H9 (cell line): ENCODE measurements around the gene OTX1. TPM values are rescaled to one million over a fixed set of nuclear protein-coding genes. Genes with fewer than 3 reads are reported as not detected.
A peak's percentile ranks its signal among the peaks of the same experiment; 100 is the strongest.

ENCODE experiments used
- DNase-seq: peaks from one replicate; pipeline ENCODE4 v3.0.0-alpha.2; 2017
- H2AFZ ChIP-seq: one replicate; pipeline ENCODE4 v1.6.1; 2013; ENCODE audit warnings: mild to moderate bottlenecking, low read length, control low read depth, moderate library complexity
- H2AK5ac ChIP-seq: 2 replicates; pipeline ENCODE4 v1.6.1; 2013; ENCODE audit warnings: low read length, control low read depth, mixed read lengths; ENCODE audit not compliant: insufficient read length
- H2BK120ac ChIP-seq: one replicate; pipeline ENCODE4 v1.6.1; 2013; ENCODE audit warnings: low read depth, mild to moderate bottlenecking, low read length, control low read depth, inconsistent platforms; ENCODE audit not compliant: poor library complexity, severe bottlenecking
- H2BK12ac ChIP-seq: 2 replicates; pipeline ENCODE4 v1.6.1; 2013; ENCODE audit warnings: low read length, control low read depth, mixed read lengths, low read depth; ENCODE audit not compliant: insufficient read length
- H2BK15ac ChIP-seq: 2 replicates; pipeline ENCODE4 v1.6.1; 2013; ENCODE audit warnings: low read depth, low read length, control low read depth
- H2BK20ac ChIP-seq: one replicate; pipeline ENCODE4 v1.6.1; 2013; ENCODE audit warnings: low read depth, mild to moderate bottlenecking, low read length, control low read depth, inconsistent platforms; ENCODE audit not compliant: poor library complexity, severe bottlenecking
- H2BK5ac ChIP-seq: 2 replicates; pipeline ENCODE4 v1.6.1; 2013; ENCODE audit warnings: low read length, control low read depth, mixed read lengths; ENCODE audit not compliant: insufficient read length
- H3K14ac ChIP-seq: 2 replicates; pipeline ENCODE4 v1.6.1; 2013; ENCODE audit warnings: low read length, control low read depth; ENCODE audit not compliant: insufficient read depth
- H3K18ac ChIP-seq: 2 replicates; pipeline ENCODE4 v1.6.1; 2013; ENCODE audit warnings: low read depth, mild to moderate bottlenecking, mixed read lengths, low read length, control low read depth; ENCODE audit not compliant: insufficient read length
- H3K23ac ChIP-seq: 2 replicates; pipeline ENCODE4 v1.6.1; 2013; ENCODE audit warnings: low read length, control low read depth, mixed read lengths, low read depth; ENCODE audit not compliant: insufficient read length
- H3K23me2 ChIP-seq: 2 replicates; pipeline ENCODE4 v1.6.1; 2013; ENCODE audit warnings: low read depth, mild to moderate bottlenecking, mixed read lengths, low read length, control low read depth; ENCODE audit not compliant: insufficient read length, poor library complexity, severe bottlenecking
- H3K27ac ChIP-seq: 2 replicates; pipeline ENCODE4 v1.5.1; 2013; ENCODE audit warnings: low read length, control low read depth, mixed read lengths, low read depth; ENCODE audit not compliant: insufficient read length
- H3K27me3 ChIP-seq: 2 replicates; pipeline ENCODE4 v1.6.1; 2013; ENCODE audit warnings: low read length, control low read depth, inconsistent platforms; ENCODE audit not compliant: insufficient read depth
- H3K4ac ChIP-seq: 2 replicates; pipeline ENCODE4 v1.6.1; 2013; ENCODE audit warnings: low read depth, mild to moderate bottlenecking, control low read depth, inconsistent platforms, low read length, moderate library complexity
- H3K4me1 ChIP-seq: 2 replicates; pipeline ENCODE4 v1.6.1; 2013; ENCODE audit warnings: low read length, control low read depth, inconsistent platforms; ENCODE audit not compliant: insufficient read depth
- H3K4me2 ChIP-seq: 2 replicates; pipeline ENCODE4 v1.6.1; 2013; ENCODE audit warnings: low read length, control low read depth, mixed read lengths; ENCODE audit not compliant: insufficient read length, insufficient read depth
- H3K56ac ChIP-seq: 2 replicates; pipeline ENCODE4 v1.6.1; 2013; ENCODE audit warnings: low read depth, mild to moderate bottlenecking, mixed read lengths, low read length, control low read depth; ENCODE audit not compliant: insufficient read length
- H3K79me1 ChIP-seq: 2 replicates; pipeline ENCODE4 v1.6.1; 2013; ENCODE audit warnings: low read depth, mild to moderate bottlenecking, moderate library complexity, low read length, control low read depth, inconsistent platforms; ENCODE audit not compliant: insufficient read depth, poor library complexity, severe bottlenecking
- H3K79me2 ChIP-seq: 2 replicates; pipeline ENCODE4 v1.6.1; 2013; ENCODE audit warnings: low read length, control low read depth, inconsistent platforms; ENCODE audit not compliant: insufficient read depth
- H3K9ac ChIP-seq: 2 replicates; pipeline ENCODE4 v1.6.1; 2013; ENCODE audit warnings: low read length, control low read depth, mixed read lengths; ENCODE audit not compliant: insufficient read length; ENCODE audit errors: extremely low read depth
- H3K9me3 ChIP-seq: one replicate; pipeline ENCODE4 v1.6.1; 2013; ENCODE audit warnings: low read depth, low read length, inconsistent platforms; ENCODE audit not compliant: control insufficient read depth
- H3T11ph ChIP-seq: one replicate; pipeline ENCODE4 v1.6.1; 2013; ENCODE audit warnings: mild to moderate bottlenecking, low read length, control low read depth, inconsistent platforms
- H4K20me1 ChIP-seq: one replicate; pipeline ENCODE4 v1.6.1; 2013; ENCODE audit not compliant: control insufficient read depth, insufficient read length, insufficient read depth
- H4K5ac ChIP-seq: 2 replicates; pipeline ENCODE4 v1.6.1; 2013; ENCODE audit warnings: low read depth, mild to moderate bottlenecking, mixed read lengths, low read length, control low read depth; ENCODE audit not compliant: insufficient read length
- H4K8ac ChIP-seq: replicated peaks from 2 replicates; pipeline ENCODE4 v1.6.1; 2013; ENCODE audit warnings: low read length, control low read depth, mixed read lengths, low read depth; ENCODE audit not compliant: insufficient read length
- H4K91ac ChIP-seq: 2 replicates; pipeline ENCODE4 v1.6.1; 2013; ENCODE audit warnings: low read depth, mild to moderate bottlenecking, moderate library complexity, mixed read lengths, low read length, control low read depth; ENCODE audit not compliant: insufficient read length
- H3K27ac Mint-ChIP-seq, 3 experiments: 2 replicates in 2 of 3; 3 replicates in 1 of 3; pipeline ENCODE4 v1.8.0; 2020 to 2021; ENCODE audit warnings: mixed read lengths in 3 of 3, mild to moderate bottlenecking in 1 of 3, moderate library complexity in 1 of 3
- H3K27me3 Mint-ChIP-seq: 2 replicates; pipeline ENCODE4 v1.8.0; 2021; ENCODE audit warnings: low read depth, mild to moderate bottlenecking, moderate library complexity, mixed read lengths
- H3K36me3 Mint-ChIP-seq, 3 experiments: 2 replicates in 2 of 3; 3 replicates in 1 of 3; pipeline ENCODE4 v1.8.0; 2020 to 2021; ENCODE audit warnings: low read depth in 3 of 3, mixed read lengths in 3 of 3; ENCODE audit not compliant: insufficient read depth in 1 of 3
- H3K4me1 Mint-ChIP-seq, 2 experiments: 2 replicates each; pipeline ENCODE4 v1.8.0; 2020; ENCODE audit warnings: mixed read lengths in 2 of 2
- H3K4me3 Mint-ChIP-seq, 2 experiments: 2 replicates in 1 of 2; 3 replicates in 1 of 2; pipeline ENCODE4 v1.8.0; 2020 to 2021; ENCODE audit warnings: mild to moderate bottlenecking in 2 of 2, mixed read lengths in 2 of 2, moderate library complexity in 1 of 2
- H3K9me3 Mint-ChIP-seq, 2 experiments: 2 replicates in 1 of 2; 3 replicates in 1 of 2; pipeline ENCODE4 v1.8.0; 2020; ENCODE audit warnings: mild to moderate bottlenecking in 2 of 2, mixed read lengths in 2 of 2, moderate library complexity in 1 of 2
- CTCF ChIP-seq: fragments of 200-600 bp; sonication (generic); conservative IDR thresholded peaks from 3 replicates; pipeline ENCODE4 v1.8.0; 2021; ENCODE audit warnings: antibody characterized with exemption, mild to moderate bottlenecking
- WGBS: extraction: QIAGEN DNeasy Blood & Tissue Kit; methylation state at CpG from one replicate; pipeline ENCODE4 v1.1.7; 2013; ENCODE audit warnings: missing lambda C conversion rate, low lambda C conversion rate, mixed read lengths; ENCODE audit not compliant: insufficient read length; ENCODE audit errors: extremely low coverage; 5-methylcytosine and 5-hydroxymethylcytosine counted together
- total RNA-seq: library from RNA; stranded (reverse); gene quantifications from 2 replicates; pipeline ENCODE4 v1.2.1, GENCODE V29; 2021

The OTX1 gene
- total RNA-seq, 1 experiment from 2014 or later = 0.13 TPM

GRCh38 chr2:63035660-63036059, 15.0 kb upstream of the OTX1 start:
- no peaks in the 10 kb centered on the region for H3K36me3 Mint-ChIP-seq

More at GRCh38 chr2:63035660-63036059, 15.0 kb upstream of the OTX1 start:
- H3K27ac ChIP-seq = no peak overlapping the region
- H4K20me1 ChIP-seq = no peaks in the 10 kb centered on the region
- H2BK5ac ChIP-seq = no peak overlapping the region
- WGBS = no CpG with 5 or more reads among the region's 4 CpGs
- no peak overlapping the region for H2BK20ac ChIP-seq
- H2BK12ac ChIP-seq = no peak overlapping the region
- H2AK5ac ChIP-seq = no peak overlapping the region
- no peak for TF ChIP-seq CTCF
- H2AFZ ChIP-seq = no peak overlapping the region
- no peak overlapping the region for H3K4ac ChIP-seq
- no peak overlapping the region for H3K56ac ChIP-seq
- H4K5ac ChIP-seq = no peak overlapping the region
- H3T11ph ChIP-seq = no peak overlapping the region
- Mint-ChIP-seq H3K4me1 (peaks cover 8 to 10% of the 10 kb centered on the region in 2 experiments; a peak in 3 of 4 replicates), H3K9me3 (no peaks in the 10 kb centered on the region), H3K4me3 (no peak overlapping the region), H3K27me3 (no peaks in the 10 kb centered on the region), H3K27ac (peak overlapping the region in 1 of 3 experiments; percentile 33; a peak in 1 of 7 replicates)
- no peak for DNase-seq
- H2BK120ac ChIP-seq = no peak overlapping the region
- no peaks in the 10 kb centered on the region for H3K9me3 ChIP-seq
- H3K23me2 ChIP-seq = no peaks in the 10 kb centered on the region
- H3K23ac ChIP-seq = no peak overlapping the region
- H3K18ac ChIP-seq = no peak overlapping the region
- H3K4me1 ChIP-seq = no peaks in the 10 kb centered on the region
- H2BK15ac ChIP-seq = no peak overlapping the region
- no peaks in the 10 kb centered on the region for H3K27me3 ChIP-seq
- no peak overlapping the region for H4K8ac ChIP-seq
- no peak overlapping the region for H3K14ac ChIP-seq
- H4K91ac ChIP-seq = no peak overlapping the region
- H3K9ac ChIP-seq = no peak overlapping the region
- H3K4me2 ChIP-seq = no peak overlapping the region
- H3K79me1 ChIP-seq = no peaks in the 10 kb centered on the region
- no peaks in the 10 kb centered on the region for H3K79me2 ChIP-seq
